Fibroblast of lung (primary cell): ENCODE data around the gene NPEPL1. TPM values are rescaled to one million over a fixed set of nuclear protein-coding genes. Genes with fewer than 3 reads are reported as not detected.

Experiments
- DNase-seq, 2 donors: peaks; one replicate each; pipeline versions ENCODE4 v3.0.0 to v3.0.0-alpha.2; 2010; ENCODE audit warnings: low read depth in 2 of 2
- H2AFZ ChIP-seq: 2 replicates; pipeline ENCODE4 v1.5.1; 2012; ENCODE audit warnings: low read length, control low read depth, inconsistent platforms
- H3K27ac ChIP-seq: 2 replicates; pipeline ENCODE4 v1.5.1; 2011; ENCODE audit warnings: low read length, control low read depth; ENCODE audit not compliant: insufficient read depth
- H3K27me3 ChIP-seq: 2 replicates; pipeline ENCODE4 v1.5.1; 2011; ENCODE audit warnings: mild to moderate bottlenecking, low read length; ENCODE audit not compliant: control insufficient read depth, insufficient read depth
- H3K36me3 ChIP-seq: 2 replicates; pipeline ENCODE4 v1.5.1; 2011; ENCODE audit warnings: low read length; ENCODE audit not compliant: control insufficient read depth, insufficient read depth
- H3K4me1 ChIP-seq: 2 replicates; pipeline ENCODE4 v1.5.1; 2011; ENCODE audit warnings: low read length; ENCODE audit not compliant: control insufficient read depth, insufficient read depth; ENCODE audit errors: extremely low read depth
- H3K4me2 ChIP-seq: 2 replicates; pipeline ENCODE4 v1.5.1; 2011; ENCODE audit warnings: low read length, control low read depth; ENCODE audit not compliant: insufficient read depth; ENCODE audit errors: extremely low read depth
- H3K4me3 ChIP-seq, 4 experiments: fragments of 200-600 bp in 1 of 4; sonication (generic) in 1 of 4; replicated peaks in 1 of 4; 2 replicates each; pipeline ENCODE4 v1.5.1; 2011 to 2016; ENCODE audit warnings: low read length in 4 of 4, low read depth in 3 of 4, mild to moderate bottlenecking in 3 of 4, control low read depth in 2 of 4, inconsistent platforms in 1 of 4, mixed read lengths in 1 of 4; ENCODE audit not compliant: insufficient read depth in 1 of 4; ENCODE audit errors: control extremely low read depth in 1 of 4
- H3K79me2 ChIP-seq: 2 replicates; pipeline ENCODE4 v1.5.1; 2012; ENCODE audit warnings: mild to moderate bottlenecking, low read length, inconsistent platforms; ENCODE audit not compliant: control insufficient read depth, insufficient read depth
- H3K9ac ChIP-seq: 2 replicates; pipeline ENCODE4 v1.5.1; 2011; ENCODE audit warnings: mild to moderate bottlenecking, low read length, control low read depth; ENCODE audit not compliant: insufficient read depth
- H3K9me3 ChIP-seq: 2 replicates; pipeline ENCODE4 v1.5.1; 2012; ENCODE audit warnings: low read depth, low read length; ENCODE audit not compliant: control insufficient read depth, insufficient read depth
- H4K20me1 ChIP-seq: 2 replicates; pipeline ENCODE4 v1.5.1; 2011; ENCODE audit warnings: low read length; ENCODE audit not compliant: control insufficient read depth, insufficient read depth; ENCODE audit errors: extremely low read depth
- EZH2 ChIP-seq: IDR thresholded peaks from 2 replicates; pipeline ENCODE4 v1.5.1; 2012; ENCODE audit warnings: low read length, control low read depth, mild to moderate bottlenecking; ENCODE audit errors: missing control alignments
- polyA plus RNA-seq, 2 donors: library from polyadenylated mRNA; depleted of rRNA in 1 of 2; stranded (reverse) in 1 of 2; unstranded in 1 of 2; fragments of >200 nt; gene quantifications; 2 replicates each; pipeline ENCODE4 v1.2.1, GENCODE V29; 2011 to 2012; ENCODE audit warnings: missing spikeins in 1 of 2
- total RNA-seq: library from RNA; depleted of rRNA; stranded (reverse); fragments of >200 nt; gene quantifications from 2 replicates; pipeline ENCODE4 v1.2.1, GENCODE V29; 2014
- TF ChIP-seq, protein P1 (sequence below), 2 donors: IDR thresholded peaks in 1 of 2; conservative IDR thresholded peaks in 1 of 2; 1 replicate in 1 of 2; 2 replicates in 1 of 2; pipeline ENCODE4 v1.5.1; 2011 to 2012; ENCODE audit warnings: low read length in 2 of 2, control low read depth in 1 of 2, inconsistent platforms in 1 of 2, low read depth in 1 of 2, mild to moderate bottlenecking in 1 of 2

NPEPL1 gene
- total and polyA plus RNA-seq, 2 donors (not counting 1 experiment from before 2014, with no cell fraction given) = 2.9 to 24.6 TPM

DNA sequence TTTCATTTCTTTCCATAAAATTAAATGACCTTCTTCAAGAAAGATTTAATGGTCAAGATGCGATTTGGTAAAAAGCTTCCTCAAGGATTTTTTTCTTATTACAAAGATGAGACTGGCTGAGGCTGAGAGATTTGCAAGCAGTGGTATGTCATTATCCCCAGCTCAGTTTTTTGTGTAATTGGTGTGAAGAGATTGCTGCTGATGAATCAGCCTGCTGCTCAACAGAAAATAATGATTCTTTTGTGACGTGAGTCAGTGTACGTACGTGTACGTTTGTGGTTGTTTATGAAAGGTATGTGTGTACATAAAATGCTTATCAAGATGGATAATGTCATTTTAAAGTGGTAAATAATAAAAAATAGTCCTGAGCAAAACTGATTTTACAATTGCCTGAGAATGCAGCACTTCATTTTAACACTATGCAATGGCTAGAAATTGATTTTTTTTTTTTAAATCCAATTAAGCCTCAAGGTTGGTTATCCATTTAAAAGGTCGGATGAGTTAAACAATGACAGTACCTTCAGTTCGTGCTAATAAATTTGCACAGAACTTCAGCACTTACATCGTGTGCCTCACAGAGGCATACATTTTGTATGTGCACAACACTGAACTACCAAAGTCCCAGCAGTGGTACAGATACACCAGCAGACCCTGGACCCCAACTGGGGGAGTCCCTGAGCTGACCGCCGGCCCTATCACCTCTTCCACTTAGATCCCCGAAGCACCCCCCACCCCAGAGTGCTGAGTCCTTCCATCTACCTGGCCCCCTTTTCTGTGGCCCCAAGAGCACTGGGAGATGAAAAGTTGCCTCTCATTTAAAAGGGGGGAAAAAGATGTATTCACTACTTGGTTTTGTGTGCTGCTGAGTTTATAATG lies 9.7 kb upstream of the NPEPL1 start:
- DNase-seq = peak in 1 of 2 donors; percentile 81
- Histone ChIP-seq H3K9ac (no peak overlapping the region), H3K79me2 (no peaks in the 10 kb centered on the region), H3K36me3 (peaks cover 2% of the 10 kb centered on the region), H2AFZ (no peak overlapping the region), H3K4me1 (no peaks in the 10 kb centered on the region), H3K4me2 (no peak overlapping the region), H3K27ac (no peak overlapping the region), H3K4me3 (no peak overlapping the region), H3K27me3 (no peaks in the 10 kb centered on the region), H3K9me3 (no peaks in the 10 kb centered on the region), H4K20me1 (no peaks in the 10 kb centered on the region)
- TF ChIP-seq, protein P1, sequence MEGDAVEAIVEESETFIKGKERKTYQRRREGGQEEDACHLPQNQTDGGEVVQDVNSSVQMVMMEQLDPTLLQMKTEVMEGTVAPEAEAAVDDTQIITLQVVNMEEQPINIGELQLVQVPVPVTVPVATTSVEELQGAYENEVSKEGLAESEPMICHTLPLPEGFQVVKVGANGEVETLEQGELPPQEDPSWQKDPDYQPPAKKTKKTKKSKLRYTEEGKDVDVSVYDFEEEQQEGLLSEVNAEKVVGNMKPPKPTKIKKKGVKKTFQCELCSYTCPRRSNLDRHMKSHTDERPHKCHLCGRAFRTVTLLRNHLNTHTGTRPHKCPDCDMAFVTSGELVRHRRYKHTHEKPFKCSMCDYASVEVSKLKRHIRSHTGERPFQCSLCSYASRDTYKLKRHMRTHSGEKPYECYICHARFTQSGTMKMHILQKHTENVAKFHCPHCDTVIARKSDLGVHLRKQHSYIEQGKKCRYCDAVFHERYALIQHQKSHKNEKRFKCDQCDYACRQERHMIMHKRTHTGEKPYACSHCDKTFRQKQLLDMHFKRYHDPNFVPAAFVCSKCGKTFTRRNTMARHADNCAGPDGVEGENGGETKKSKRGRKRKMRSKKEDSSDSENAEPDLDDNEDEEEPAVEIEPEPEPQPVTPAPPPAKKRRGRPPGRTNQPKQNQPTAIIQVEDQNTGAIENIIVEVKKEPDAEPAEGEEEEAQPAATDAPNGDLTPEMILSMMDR (conservative IDR thresholded peaks at IDR 0.05 in 1 of 2, IDR thresholded peaks at IDR 0.05 in 1 of 2; ENCODE audit: low read depth in 1 of 2, low read length in 2 of 2) = no peak
- no peak for TF ChIP-seq EZH2

DNA sequence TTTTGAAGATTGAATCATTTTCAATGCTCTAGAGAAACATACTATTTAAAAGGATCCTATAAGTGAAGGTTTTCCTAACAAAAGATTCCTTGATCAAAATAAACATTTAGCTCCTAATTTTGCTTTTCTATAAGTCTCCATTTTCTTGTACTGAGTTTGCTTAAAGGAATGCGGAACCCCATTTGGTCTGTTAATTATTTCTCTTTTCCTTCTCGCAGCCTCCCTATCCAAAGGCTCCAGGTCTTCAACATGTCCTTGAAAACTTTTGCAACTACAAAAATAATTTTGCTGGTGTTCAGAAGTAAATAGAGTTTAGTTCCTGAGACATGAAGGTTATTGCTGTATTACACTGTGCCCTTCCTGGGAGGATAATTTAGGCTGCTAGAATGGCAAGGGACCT lies 8.3 kb upstream of the NPEPL1 start:
- Histone ChIP-seq H3K4me2 (no peak overlapping the region), H3K4me1 (no peaks in the 10 kb centered on the region), H3K27me3 (no peaks in the 10 kb centered on the region), H2AFZ (no peak overlapping the region), H3K9me3 (no peaks in the 10 kb centered on the region), H3K79me2 (no peaks in the 10 kb centered on the region), H3K36me3 (peaks cover 2% of the 10 kb centered on the region), H3K9ac (no peak overlapping the region), H3K4me3 (no peak overlapping the region), H3K27ac (no peak overlapping the region), H4K20me1 (no peaks in the 10 kb centered on the region)
- no peak for DNase-seq
- TF ChIP-seq, protein P1 (conservative IDR thresholded peaks at IDR 0.05 in 1 of 2, IDR thresholded peaks at IDR 0.05 in 1 of 2; ENCODE audit: low read depth in 1 of 2, low read length in 2 of 2) = no peak
- no peak for TF ChIP-seq EZH2

DNA sequence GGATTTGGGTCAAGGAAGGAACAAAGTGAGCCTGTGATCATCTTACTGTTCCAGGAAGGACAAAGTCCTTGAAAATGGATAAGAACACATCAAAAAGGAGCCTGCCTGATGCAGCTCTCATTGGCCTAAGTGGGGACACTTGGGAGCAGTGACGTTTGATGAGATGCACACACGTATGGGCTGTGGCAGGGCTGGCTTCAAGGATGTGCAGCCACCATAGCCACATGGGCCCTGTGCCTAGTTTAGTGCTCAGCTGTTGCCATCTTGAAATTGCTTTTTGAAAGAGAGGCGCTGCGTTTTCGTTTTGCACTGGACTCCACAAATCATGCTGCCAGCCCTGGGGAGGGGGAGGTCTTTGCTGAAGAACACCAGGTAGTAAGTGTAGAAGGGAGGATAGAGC lies 6.6 kb upstream of the NPEPL1 start:
- H3K9me3 ChIP-seq = no peaks in the 10 kb centered on the region

More for the DNA sequence above, 6.6 kb upstream of the NPEPL1 start:
- H3K9ac ChIP-seq = no peak overlapping the region
- H3K79me2 ChIP-seq = no peaks in the 10 kb centered on the region
- DNase-seq = no peak
- H3K27ac ChIP-seq = no peak overlapping the region
- H2AFZ ChIP-seq = no peak overlapping the region
- no peaks in the 10 kb centered on the region for H3K27me3 ChIP-seq
- TF ChIP-seq EZH2 = no peak
- TF ChIP-seq, protein P1 (conservative IDR thresholded peaks at IDR 0.05 in 1 of 2, IDR thresholded peaks at IDR 0.05 in 1 of 2; ENCODE audit: low read depth in 1 of 2, low read length in 2 of 2) = no peak
- H3K4me2 ChIP-seq = no peak overlapping the region
- H4K20me1 ChIP-seq = no peaks in the 10 kb centered on the region
- no peaks in the 10 kb centered on the region for H3K36me3 ChIP-seq
- no peaks in the 10 kb centered on the region for H3K4me1 ChIP-seq
- H3K4me3 ChIP-seq = no peak overlapping the region
